Daoy (cell line): ENCODE data around the gene PRMT9. TPM values are rescaled to one million over a fixed set of nuclear protein-coding genes. Genes with fewer than 3 reads are reported as not detected.

ENCODE experiments used
- DNase-seq: peaks from one replicate; pipeline ENCODE4 v3.0.0-alpha.2; 2015; ENCODE audit warnings: low read depth
- total RNA-seq: library from RNA; depleted of rRNA; stranded (reverse); fragments of >200 nt; shearing (Covaris generic); gene quantifications from 2 replicates; pipeline ENCODE4 v1.2.3, GENCODE V29; 2014; rRNA removed

Gene PRMT9
- total RNA-seq = 2.4 and 6.0 TPM in 2 replicates

- peak; percentile 87 for DNase-seq
Measured at GRCh38 chr4:147683717-147684700, at the start of gene PRMT9. Gene PRMT9 (minus strand): TSS chr4:147684163. CDS start chr4:147683987, 176 bp downstream.

- peak; percentile 31 for DNase-seq
Measured at GRCh38 chr4:147732518-147733235, 48.7 kb upstream of the PRMT9 start.

DNA sequence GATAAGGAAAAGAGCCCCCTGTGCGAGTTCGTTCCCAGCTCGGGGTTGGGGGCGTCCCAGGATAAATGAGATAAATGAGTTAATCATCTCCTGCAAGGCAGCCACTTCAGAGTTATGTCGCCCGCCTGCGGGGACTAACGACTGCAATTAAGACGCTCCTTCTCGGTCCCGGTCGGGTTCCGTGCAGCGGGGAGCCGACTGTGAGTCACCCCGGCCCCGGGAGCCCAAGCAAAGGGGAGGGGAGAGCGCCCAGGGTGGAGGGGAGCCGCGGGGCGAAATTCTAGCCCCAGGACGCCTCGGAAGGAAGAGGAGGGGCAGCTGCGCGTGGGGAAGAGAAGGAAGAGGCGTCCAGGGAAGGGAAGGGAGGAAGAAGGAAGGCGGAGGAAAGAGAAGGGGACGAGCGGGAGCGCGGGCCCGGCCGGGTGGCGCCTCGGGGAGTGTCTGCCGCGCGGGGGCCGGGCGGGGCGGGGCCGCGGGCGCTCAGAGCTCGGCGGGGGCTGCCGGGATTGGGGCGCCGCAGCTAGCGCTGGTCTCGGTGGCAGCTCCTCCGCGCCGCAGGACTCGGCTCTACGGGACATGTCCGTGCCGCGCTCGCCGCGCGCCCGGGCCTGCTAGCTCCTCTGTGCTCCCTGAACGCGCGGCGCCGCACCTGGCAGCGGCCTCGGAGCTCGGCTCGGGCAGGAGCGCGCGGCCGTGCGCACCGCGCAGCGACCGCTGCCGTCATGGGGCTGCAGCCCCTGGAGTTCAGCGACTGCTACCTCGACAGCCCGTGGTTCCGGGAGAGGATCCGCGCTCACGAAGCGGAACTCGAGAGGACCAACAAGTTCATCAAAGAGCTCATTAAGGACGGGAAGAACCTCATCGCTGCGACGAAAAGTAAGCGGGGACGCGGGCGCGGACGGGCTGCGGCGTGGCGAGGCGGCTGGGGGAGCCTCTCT lies 47.9 kb upstream of the PRMT9 start, which contains the start of gene ARHGAP10:
Gene ARHGAP10 (plus strand): TSS at position 509 of the 938 bp plus-strand sequence. CDS start 214 bp downstream, at position 723.
- peak; percentile 77 for DNase-seq

- DNase-seq = no peak
Measured at GRCh38 chr4:147730333-147730732, 46.4 kb upstream of the PRMT9 start.

DNA sequence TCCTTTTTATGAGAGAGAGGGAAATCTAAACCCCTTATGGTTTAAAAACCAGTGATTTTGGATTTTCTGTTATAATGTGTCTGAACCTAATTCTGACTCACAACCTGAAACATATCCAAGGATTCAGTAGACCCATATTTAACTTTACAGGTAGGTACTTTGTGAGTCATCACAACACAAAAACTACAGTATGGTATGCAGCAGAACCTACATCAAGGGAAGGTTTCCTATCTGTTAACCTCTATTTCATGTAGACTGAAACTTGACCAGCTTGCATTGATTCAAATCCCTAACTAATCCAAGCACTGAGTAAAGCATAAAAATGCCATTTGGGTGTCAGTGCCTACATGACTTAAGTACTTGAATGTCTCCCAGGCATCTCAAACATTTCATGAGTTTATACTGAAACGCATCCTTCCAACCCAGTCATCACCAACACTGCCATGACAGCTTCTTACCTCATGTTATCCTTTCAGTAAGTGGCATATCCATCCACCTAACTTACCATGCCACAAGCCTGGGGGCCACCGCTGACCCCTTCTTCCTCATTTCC lies 43.6 kb upstream of the PRMT9 start:
- no peak for DNase-seq

DNA sequence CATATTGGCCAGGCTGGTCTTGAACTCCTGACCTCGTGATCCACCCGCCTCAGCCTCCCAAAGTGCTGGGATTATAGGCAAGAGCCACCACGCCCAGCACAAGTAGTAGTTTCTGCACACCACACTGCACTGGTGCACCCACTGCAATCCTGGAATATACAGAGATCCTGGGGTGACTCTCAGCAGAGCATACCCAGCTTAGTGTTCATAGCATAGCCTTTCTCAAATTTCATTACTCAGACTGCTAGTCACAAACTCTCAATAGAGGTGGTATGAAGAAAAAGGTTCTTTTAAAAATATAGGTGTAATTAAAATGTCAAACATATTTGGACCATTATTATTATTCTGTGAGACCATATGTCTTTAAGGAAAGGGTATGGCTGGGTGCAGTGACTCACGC lies 41.7 kb upstream of the PRMT9 start:
- DNase-seq = no peak

- DNase-seq = no peak
Measured at GRCh38 chr4:147724468-147725201, 40.7 kb upstream of the PRMT9 start.

DNA sequence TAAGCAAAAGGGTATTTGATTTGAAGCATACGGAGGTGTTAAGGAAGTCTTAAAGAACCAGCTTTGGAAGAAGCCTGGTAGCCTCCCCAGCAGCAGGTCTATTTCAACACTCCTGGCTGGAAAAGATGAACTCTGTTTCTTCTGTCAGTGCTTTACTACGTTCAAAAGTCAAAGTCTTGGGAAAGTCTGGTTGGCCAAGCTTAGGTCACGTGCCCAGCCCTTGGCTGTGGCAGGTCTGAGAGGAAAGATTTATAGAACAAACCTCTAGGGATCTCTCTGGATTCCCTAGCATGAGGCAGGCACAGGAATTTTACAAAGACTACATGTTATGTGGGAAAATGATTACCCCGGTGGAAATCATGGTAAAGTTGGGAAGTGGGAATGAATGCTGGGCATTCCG lies 39.4 kb upstream of the PRMT9 start:
- DNase-seq = no peak

GRCh38 chr4:147717878-147718277 lies 33.9 kb upstream of the PRMT9 start:
- no peak for DNase-seq

DNA sequence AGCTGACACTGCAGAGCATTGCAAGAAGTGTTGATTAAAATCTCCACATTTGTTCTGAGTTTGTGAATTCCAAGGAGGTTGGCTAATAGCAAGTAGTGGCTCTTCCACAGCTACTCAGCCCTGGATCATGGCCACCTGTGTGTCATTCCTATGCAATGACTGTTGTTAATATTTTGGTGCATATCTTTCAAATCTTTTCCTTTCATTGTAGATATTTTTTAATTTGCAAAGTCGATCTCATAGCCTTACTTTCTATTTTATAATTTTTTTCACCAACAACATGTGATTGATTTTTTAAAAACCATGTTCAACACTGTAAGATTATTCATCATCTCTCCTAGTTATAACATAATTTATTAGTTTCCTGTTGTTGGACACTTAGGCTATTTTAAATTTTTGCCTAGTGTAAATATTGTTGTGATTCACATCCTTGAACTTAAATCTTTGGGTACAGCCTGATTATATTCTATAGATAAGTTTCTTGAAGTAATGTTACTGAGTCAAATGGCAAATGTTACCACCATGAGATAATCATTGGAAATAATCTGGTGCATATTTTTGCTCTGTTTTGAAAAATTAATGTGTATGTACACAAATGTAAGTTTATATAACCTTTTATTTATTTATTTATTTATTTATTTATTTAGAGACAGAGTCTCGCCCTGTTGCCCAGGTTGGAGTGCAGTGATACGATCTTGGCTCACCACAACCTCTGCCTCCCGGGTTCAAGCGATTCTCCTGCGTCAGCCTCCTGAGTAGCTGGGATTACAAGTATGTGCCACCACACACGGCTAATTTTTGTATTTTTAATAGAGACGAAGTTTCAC lies 30.8 kb upstream of the PRMT9 start:
- DNase-seq = peak; percentile 37

DNA sequence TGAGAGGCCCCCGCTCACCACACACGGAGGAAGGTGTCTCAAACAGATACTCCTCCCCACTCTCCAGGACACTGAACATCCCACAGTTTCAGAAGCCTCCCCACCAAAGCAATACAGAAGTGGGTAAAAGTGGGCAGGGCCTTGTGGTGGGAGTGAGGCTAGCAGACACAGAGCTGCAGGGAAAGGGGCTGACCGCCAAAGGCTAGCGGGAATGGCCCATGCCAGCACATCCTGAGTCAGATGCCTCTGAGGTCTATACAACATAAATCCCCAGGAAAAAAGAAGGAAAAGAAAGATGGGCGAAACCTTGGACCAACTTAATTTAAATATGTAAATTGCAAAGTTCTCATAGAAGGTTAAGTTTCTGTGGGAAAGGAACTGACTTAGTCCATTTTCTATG lies 26.0 kb upstream of the PRMT9 start:
- peak; percentile 70 for DNase-seq

- no peak for DNase-seq
Measured at GRCh38 chr4:147707892-147708672, 24.1 kb upstream of the PRMT9 start.

DNA sequence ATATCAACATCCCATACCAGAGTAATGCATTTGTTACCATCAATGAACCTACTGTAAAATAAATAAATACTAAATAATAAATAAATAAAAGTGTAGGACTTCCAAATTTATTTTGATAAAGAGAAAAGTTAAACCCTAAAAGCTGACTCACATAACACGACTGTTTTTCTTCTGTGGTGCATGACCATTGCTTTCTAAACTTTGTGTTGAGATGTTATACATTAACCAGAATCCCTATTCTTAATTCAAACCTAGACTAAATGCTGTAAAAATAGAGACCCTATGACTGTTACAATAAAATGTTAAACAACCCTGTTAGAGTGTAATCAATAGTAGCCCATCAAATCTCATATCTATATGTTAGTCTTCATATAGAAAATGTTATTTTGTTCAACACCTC lies 20.9 kb upstream of the PRMT9 start:
- DNase-seq = no peak

- no peak for DNase-seq
Measured at GRCh38 chr4:147696866-147697265, 12.9 kb upstream of the PRMT9 start.

GRCh38 chr4:147693218-147693617 lies 9.3 kb upstream of the PRMT9 start:
- DNase-seq = no peak

GRCh38 chr4:147691820-147692219 lies 7.9 kb upstream of the PRMT9 start:
- DNase-seq = no peak

- DNase-seq = no peak
Measured at GRCh38 chr4:147689067-147689466, 5.1 kb upstream of the PRMT9 start.

GRCh38 chr4:147683188-147683591 lies 773 bp downstream of the PRMT9 start:
- no peak for DNase-seq

DNA sequence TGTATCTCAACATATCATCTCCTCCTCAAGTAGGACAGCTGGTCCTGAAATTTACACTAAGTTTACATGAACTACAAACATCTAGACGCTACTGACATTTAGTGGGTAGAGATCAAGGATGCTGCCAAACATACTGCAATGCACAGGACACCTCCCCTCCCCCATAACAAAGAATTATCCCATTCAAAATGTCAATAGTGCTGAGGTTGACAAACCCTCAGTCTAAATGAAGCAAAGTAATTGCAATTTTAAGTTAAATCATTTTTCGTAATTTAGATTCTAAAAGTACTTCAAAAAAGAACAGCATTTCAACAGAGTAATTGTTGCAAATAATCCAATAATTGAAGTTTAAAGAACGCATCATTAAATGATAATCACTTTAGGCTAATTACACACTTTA lies 1.2 kb downstream of the PRMT9 start:
- no peak for DNase-seq
